K562 (cell line): ENCODE data around the gene EAF2. TPM values are rescaled to one million over a fixed set of nuclear protein-coding genes. Genes with fewer than 3 reads are reported as not detected.

Experiments
- ATAC-seq: fragments of 200-7000 bp; cut with Tn5 transposase; 3 replicates; pipeline ENCODE4 v1.9.1; 2020; ENCODE audit warnings: moderate library complexity
- BruUV-seq: library from RNA; stranded (reverse); fragments of 400-500 nt; replicated peaks from 2 replicates; lab custom pipeline; 2021; lab: Mats Ljungman, UMichigan
- CTCF ChIA-PET: fragments of 300-600 bp; formaldehyde crosslinking; extraction: SDS; loops from one replicate; lab custom pipeline; 2021; ENCODE audit warnings: low intra/inter-chr PET ratio; lab: Yijun Ruan, JAX
- POLR2A ChIA-PET: fragments of 300-600, 350-650 bp; sonication (Branson Sonifier 250); formaldehyde crosslinking; extraction: SDS; loops from one replicate; lab custom pipeline; 2021; ENCODE audit warnings: antibody characterized with exemption, inconsistent platforms; lab: Yijun Ruan, JAX
- DNase-seq, 4 experiments: peaks; one replicate each; pipeline versions ENCODE4 v3.0.0 to v3.0.0-alpha.2; 2011 to 2018; ENCODE audit warnings: low spot score in 3 of 4, mixed read lengths in 3 of 4; ENCODE audit errors: extremely low read depth in 1 of 4
- FAIRE-seq: peaks from 2 replicates; lab custom pipeline; 2011; peaks lifted over from hg19 to GRCh38; lab: Jason Lieb, UNC
- H2AFZ ChIP-seq: 2 replicates; pipeline ENCODE4 v1.6.0; 2011; ENCODE audit warnings: low read depth, low read length, control low read depth, inconsistent platforms
- H3K27ac ChIP-seq: fragments of 200-600 bp; 3 replicates; pipeline ENCODE4 v1.8.0; 2011; ENCODE audit warnings: low read depth, mild to moderate bottlenecking, control low read depth, inconsistent platforms, low read length, moderate library complexity, mixed read lengths; ENCODE audit errors: extremely low read depth
- H3K27me3 ChIP-seq, 2 experiments: fragments of 300-600 bp in 1 of 2; 2 replicates in 1 of 2; 3 replicates in 1 of 2; pipeline versions ENCODE4 v1.6.0 to v1.8.0; 2011; ENCODE audit warnings: inconsistent platforms in 2 of 2, low read length in 2 of 2, mild to moderate bottlenecking in 1 of 2, mixed read lengths in 1 of 2, moderate library complexity in 1 of 2; ENCODE audit not compliant: control insufficient read depth in 2 of 2, insufficient read depth in 2 of 2
- H3K36me3 ChIP-seq: fragments of 300-600 bp; 3 replicates; pipeline ENCODE4 v1.8.0; 2011; ENCODE audit warnings: mild to moderate bottlenecking, low read length, inconsistent platforms; ENCODE audit not compliant: control insufficient read depth, insufficient read depth
- H3K4me1 ChIP-seq, 2 experiments: fragments of 200-600 bp in 1 of 2; replicated peaks in 1 of 2; 2 replicates in 1 of 2; 3 replicates in 1 of 2; pipeline versions ENCODE4 v1.5.1 to v1.8.0; 2011; ENCODE audit warnings: inconsistent platforms in 2 of 2, low read length in 2 of 2, mild to moderate bottlenecking in 1 of 2, mixed read lengths in 1 of 2, moderate library complexity in 1 of 2; ENCODE audit not compliant: control insufficient read depth in 2 of 2, insufficient read depth in 2 of 2
- H3K4me2 ChIP-seq: 2 replicates; pipeline ENCODE4 v1.6.1; 2011; ENCODE audit warnings: low read length, control low read depth, inconsistent platforms, mixed read lengths; ENCODE audit not compliant: insufficient read depth
- H3K4me3 ChIP-seq: fragments of 200-600 bp; sonication (generic), shearing (Covaris generic); 2 replicates; pipeline ENCODE4 v1.5.1; 2016; ENCODE audit warnings: control low read depth, inconsistent platforms
- H3K79me2 ChIP-seq: fragments of 200-600 bp; 3 replicates; pipeline ENCODE4 v1.8.0; 2011; ENCODE audit warnings: low read length, inconsistent platforms; ENCODE audit not compliant: control insufficient read depth, insufficient read depth
- H3K9ac ChIP-seq, 2 experiments: 2 replicates each; pipeline versions ENCODE4 v1.6.0 to v1.6.1; 2011; ENCODE audit warnings: low read depth in 2 of 2, low read length in 2 of 2, control low read depth in 1 of 2, inconsistent platforms in 1 of 2, mild to moderate bottlenecking in 1 of 2, mixed read lengths in 1 of 2; ENCODE audit not compliant: insufficient read depth in 1 of 2
- H3K9me1 ChIP-seq: one replicate; pipeline ENCODE4 v1.6.0; 2011; ENCODE audit warnings: inconsistent platforms, mild to moderate bottlenecking, low read length, moderate library complexity; ENCODE audit not compliant: control insufficient read depth, insufficient read depth
- H3K9me3 ChIP-seq: replicated peaks from 2 replicates; pipeline ENCODE4 v1.5.1; 2011; ENCODE audit warnings: low read depth, low read length, inconsistent platforms; ENCODE audit not compliant: control insufficient read depth, insufficient read depth
- H4K20me1 ChIP-seq: replicated peaks from 2 replicates; pipeline ENCODE4 v1.6.1; 2011; ENCODE audit warnings: low read length, inconsistent platforms, mixed read lengths; ENCODE audit not compliant: control insufficient read depth, insufficient read depth
- NCOA1 ChIP-seq: fragments of 450-650 bp; IDR thresholded peaks from 2 replicates; pipeline ENCODE4 v1.6.1; 2016; ENCODE audit warnings: low read depth
- NRF1 ChIP-seq, 2 experiments: fragments of 450-650 bp; IDR thresholded peaks in 1 of 2; conservative IDR thresholded peaks in 1 of 2; 2 replicates each; pipeline ENCODE4 v1.6.1; 2014; ENCODE audit warnings: mild to moderate bottlenecking in 2 of 2
- OTX1 ChIP-seq: fragments of 450-650 bp; formaldehyde crosslinking; IDR thresholded peaks from 2 replicates; pipeline ENCODE4 v1.4.0; 2022; ENCODE audit warnings: mild to moderate bottlenecking
- TCF15 ChIP-seq: fragments of 250-450 bp; sonication (Bioruptor Pico); IDR thresholded peaks from 2 replicates; pipeline ENCODE4 v1.8.0; 2022; ENCODE audit warnings: moderate library complexity, mild to moderate bottlenecking, inconsistent platforms
- ZNF134 ChIP-seq: fragments of 250-450 bp; sonication (Bioruptor Pico); conservative IDR thresholded peaks from 2 replicates; pipeline ENCODE4 v1.4.0; 2020
- ZNF280A ChIP-seq: fragments of 450-650 bp; IDR thresholded peaks from 2 replicates; pipeline ENCODE4 v1.6.1; 2018; ENCODE audit warnings: mild to moderate bottlenecking, low read depth; ENCODE audit not compliant: partially characterized antibody
- ZNF584 ChIP-seq: fragments of 200-800 bp; sonication (Bioruptor generic); IDR thresholded peaks from 2 replicates; pipeline ENCODE4 v1.6.1; 2016; ENCODE audit warnings: low read depth, mild to moderate bottlenecking, missing genetic modification characterization, missing compliant biosample characterization
- WGBS: fragments of 100-300 bp; shearing (Covaris generic); methylation state at CpG from one replicate; pipeline ENCODE4 v1.1.6; 2016; ENCODE audit warnings: low coverage, mixed read lengths; ENCODE audit not compliant: insufficient coverage; ENCODE audit errors: missing lambda C conversion rate; 5-methylcytosine and 5-hydroxymethylcytosine counted together
- in situ Hi-C: fragments of 300-500 bp; cut with MboI; formaldehyde crosslinking; loops from 4 replicates; pipeline ENCODE4 v1.15.0; 2018; ENCODE audit warnings: inconsistent platforms, mixed read lengths
- intact Hi-C: fragments of 100-400 bp; cut with micrococcal nuclease; formaldehyde crosslinking; loops from 2 replicates; pipeline ENCODE4 v1.14.2; 2022
- polyA plus RNA-seq, 8 experiments: library from polyadenylated mRNA; depleted of rRNA in 4 of 8; stranded (reverse) in 5 of 8; unstranded in 3 of 8; fragments of >200 nt; fragmentation: Nextera tagmentation in 2 of 8; fragmentation: Illumina TruSeq in 1 of 8; extraction: Ambion mirVana in 2 of 8; extraction: Trizol in 1 of 8; gene quantifications; 2 replicates each; pipeline versions ENCODE4 v1.2.1 to v1.2.3, GENCODE V29; 2011 to 2014; ENCODE audit warnings: inconsistent platforms in 1 of 8, missing spikeins in 1 of 8
- total RNA-seq, 7 experiments: library from RNA; depleted of rRNA in 6 of 7; stranded (reverse); fragments of >200 nt in 6 of 7; fragmentation: Illumina TruSeq in 2 of 7; extraction: Trizol in 2 of 7; gene quantifications; 2 replicates each; pipeline versions ENCODE4 v1.2.1 to v1.2.3, GENCODE V29; 2011 to 2021; ENCODE audit warnings: low replicate concordance in 1 of 7
- TF ChIP-seq, protein P1 (sequence below): fragments of 450-650 bp; IDR thresholded peaks from 2 replicates; pipeline ENCODE4 v1.7.0; 2016; ENCODE audit warnings: borderline replicate concordance

The EAF2 gene
- total and polyA plus RNA-seq, 9 of the 15 experiments (the other 6 are each of a cell fraction or from before 2014, with no cell fraction given), result 3.8 to 17.3 (median 6.9) TPM

DNA sequence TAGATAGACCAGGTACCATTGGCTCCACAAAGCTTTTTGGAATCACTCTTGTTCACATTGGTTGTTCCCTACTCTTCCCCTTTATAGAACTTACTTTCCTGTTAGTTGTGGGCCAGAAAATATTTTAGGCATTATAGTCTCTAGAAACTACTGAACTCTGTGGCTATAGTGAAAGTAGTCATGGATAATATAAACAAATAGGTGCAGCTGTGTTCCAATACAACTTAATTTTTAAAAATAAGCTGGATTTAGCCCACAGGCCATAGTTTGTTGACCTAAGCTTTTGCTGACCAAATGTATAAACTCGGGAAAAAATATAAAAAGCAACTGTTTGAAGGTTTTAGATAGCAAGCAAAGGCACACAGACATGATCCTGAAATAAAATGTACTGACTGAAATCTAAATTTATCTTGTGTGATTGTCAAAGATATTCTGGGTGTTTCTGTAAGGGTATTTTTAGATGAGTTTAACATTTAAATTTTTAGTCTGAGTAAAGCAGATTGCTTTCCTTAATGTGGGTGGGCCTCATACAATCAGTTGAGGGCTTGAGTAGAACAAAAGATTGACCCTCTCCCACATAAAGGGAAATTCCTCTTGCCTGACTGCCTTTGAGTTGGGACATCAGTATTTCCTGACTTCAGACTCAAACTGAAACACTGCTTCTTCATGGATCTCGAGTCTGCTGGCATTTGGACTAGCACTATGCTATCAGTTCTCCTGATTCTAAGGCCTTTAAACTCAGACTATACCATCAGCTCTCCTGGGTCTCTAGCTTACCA is 13.4 kb upstream of the EAF2 start:
- no peak for FAIRE-seq
- no peak for DNase-seq
- no peak overlapping the region for H3K9ac ChIP-seq
- H3K9me1 ChIP-seq, result no peaks in the 10 kb centered on the region
- no peak overlapping the region for H3K4me3 ChIP-seq
- peaks cover 6% of the 10 kb centered on the region; the same call in 1 of the 2 replicates for H3K9me3 ChIP-seq
- H3K36me3 ChIP-seq, result peaks cover 68% of the 10 kb centered on the region
- H4K20me1 ChIP-seq, result no peaks in the 10 kb centered on the region
- no peak overlapping the region for H3K27ac ChIP-seq
- ChIA-PET CTCF (no interaction called here), POLR2A (interaction anchor here (0.6 to 0.7 kb wide), 2 partner anchors 145 to 426 kb away, joined by 3 read pairs; no protein-coding TSS in a partner anchor)
- 89% methylated on average over 2 of the region's 2 CpGs for whole genome bisulfite sequencing
- no TSS peak for BruUV-seq
- H3K4me1 ChIP-seq, result no peaks in the 10 kb centered on the region
- in situ Hi-C loops (no loop called here), intact Hi-C loops (no loop called here)
- TF ChIP-seq TCF15 (CRISPR knock-in tag) (no peak), NCOA1 (no peak), NRF1 (conservative IDR thresholded peaks at IDR 0.05 in 1 of 2, IDR thresholded peaks at IDR 0.05 in 1 of 2) (no peak), ZNF134 (CRISPR knock-in tag) (peak; percentile 87), ZNF280A (no peak), ZNF584 (CRISPR knock-in tag) (no peak), OTX1 (CRISPR knock-in tag) (no peak)
- TF ChIP-seq, protein P1, sequence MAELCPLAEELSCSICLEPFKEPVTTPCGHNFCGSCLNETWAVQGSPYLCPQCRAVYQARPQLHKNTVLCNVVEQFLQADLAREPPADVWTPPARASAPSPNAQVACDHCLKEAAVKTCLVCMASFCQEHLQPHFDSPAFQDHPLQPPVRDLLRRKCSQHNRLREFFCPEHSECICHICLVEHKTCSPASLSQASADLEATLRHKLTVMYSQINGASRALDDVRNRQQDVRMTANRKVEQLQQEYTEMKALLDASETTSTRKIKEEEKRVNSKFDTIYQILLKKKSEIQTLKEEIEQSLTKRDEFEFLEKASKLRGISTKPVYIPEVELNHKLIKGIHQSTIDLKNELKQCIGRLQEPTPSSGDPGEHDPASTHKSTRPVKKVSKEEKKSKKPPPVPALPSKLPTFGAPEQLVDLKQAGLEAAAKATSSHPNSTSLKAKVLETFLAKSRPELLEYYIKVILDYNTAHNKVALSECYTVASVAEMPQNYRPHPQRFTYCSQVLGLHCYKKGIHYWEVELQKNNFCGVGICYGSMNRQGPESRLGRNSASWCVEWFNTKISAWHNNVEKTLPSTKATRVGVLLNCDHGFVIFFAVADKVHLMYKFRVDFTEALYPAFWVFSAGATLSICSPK, result no peak
- no peak overlapping the region for H3K4me2 ChIP-seq
- H3K27me3 ChIP-seq, result no peaks in the 10 kb centered on the region
- peaks cover 10% of the 10 kb centered on the region; the same call in 2 of the 3 replicates for H3K79me2 ChIP-seq
- ATAC-seq, result no peak
- H2AFZ ChIP-seq, result no peak overlapping the region
